Pons (tissue), 1 donor: ENCODE results near the gene RADIL.
"Not testable (repeated sequence)": the region's sequence is repeated elsewhere in the genome, so short reads cannot be mapped to it uniquely, and the experiment has no call there.

Experiments used
- DNase-seq: peaks from one replicate; pipeline ENCODE4 v3.0.0-alpha.2; 2016; ENCODE audit warnings: low spot score

RADIL gene

GRCh38 chr7:4883372-4884144 lies at the start of gene RADIL:
RADIL (minus strand) TSS chr7:4883716; CDS start chr7:4878139, 5,577 bp downstream.
- peak; percentile 92 for DNase-seq

- DNase-seq, result peak; percentile 98
Measured at GRCh38 chr7:4931943-4932342, 48.4 kb upstream of the RADIL start.

- DNase-seq, result no peak
Measured at GRCh38 chr7:4929005-4929404, 45.5 kb upstream of the RADIL start.

- DNase-seq, result no peak
Measured at GRCh38 chr7:4928445-4928844, 44.9 kb upstream of the RADIL start.

GRCh38 chr7:4919969-4920766 lies 36.7 kb upstream of the RADIL start:
- no peak for DNase-seq

- DNase-seq, result no peak
Measured at GRCh38 chr7:4916113-4916512, 32.6 kb upstream of the RADIL start.

GRCh38 chr7:4911111-4911828 lies 27.8 kb upstream of the RADIL start:
- no peak for DNase-seq

- DNase-seq, result no peak
Measured at GRCh38 chr7:4906682-4907081, 23.2 kb upstream of the RADIL start.

GRCh38 chr7:4905171-4905570 lies 21.7 kb upstream of the RADIL start:
- DNase-seq, result no peak

- DNase-seq, result no peak
Measured at GRCh38 chr7:4904346-4904745, 20.8 kb upstream of the RADIL start.

- DNase-seq, result no peak
Measured at GRCh38 chr7:4895766-4896165, 12.2 kb upstream of the RADIL start.

- no peak for DNase-seq
Measured at GRCh38 chr7:4894482-4894881, 11.0 kb upstream of the RADIL start.

- DNase-seq, result no peak
Measured at GRCh38 chr7:4893929-4894475, 10.5 kb upstream of the RADIL start.

- not testable (repeated sequence) for DNase-seq
Measured at GRCh38 chr7:4893188-4893587, 9.7 kb upstream of the RADIL start.

GRCh38 chr7:4891522-4891921 lies 8.0 kb upstream of the RADIL start:
- not testable (repeated sequence) for DNase-seq

GRCh38 chr7:4889682-4890081 lies 6.2 kb upstream of the RADIL start:
- no peak for DNase-seq

- no peak for DNase-seq
Measured at GRCh38 chr7:4888161-4888560, 4.6 kb upstream of the RADIL start.

- DNase-seq, result no peak
Measured at GRCh38 chr7:4886671-4887070, 3.2 kb upstream of the RADIL start.

GRCh38 chr7:4885317-4885807 lies 1.8 kb upstream of the RADIL start:
- DNase-seq, result no peak

- DNase-seq, result peak; percentile 11
Measured at GRCh38 chr7:4884164-4884563, 648 bp upstream of the RADIL start.

- DNase-seq, result no peak
Measured at GRCh38 chr7:4883033-4883371, 514 bp downstream of the RADIL start.
